Immature natural killer cell (primary cell): ENCODE measurements around the gene LARP4B. TPM values are rescaled to one million over a fixed set of nuclear protein-coding genes. Genes with fewer than 3 reads are reported as not detected.
"Not testable (repeated sequence)": the region's sequence is repeated elsewhere in the genome, so short reads cannot be mapped to it uniquely, and the experiment has no call there.

Experiments
- DNase-seq, 3 donors: peaks; one replicate each; pipeline ENCODE4 v3.0.0; 2022; ENCODE audit warnings: mixed read lengths in 1 of 3
- H3K27ac Mint-ChIP-seq, 6 donors: one replicate each; pipeline ENCODE4 v1.8.0; 2020; ENCODE audit warnings: mixed read lengths in 6 of 6, mild to moderate bottlenecking in 5 of 6, inconsistent platforms in 4 of 6, moderate library complexity in 3 of 6
- H3K27me3 Mint-ChIP-seq, 3 donors: one replicate each; pipeline ENCODE4 v1.8.0; 2020 to 2021; ENCODE audit warnings: low read depth in 3 of 3, mild to moderate bottlenecking in 3 of 3, mixed read lengths in 3 of 3, moderate library complexity in 3 of 3, inconsistent platforms in 1 of 3
- H3K36me3 Mint-ChIP-seq, 3 donors: one replicate each; pipeline ENCODE4 v1.8.0; 2020; ENCODE audit warnings: mixed read lengths in 3 of 3, inconsistent platforms in 2 of 3, mild to moderate bottlenecking in 2 of 3
- H3K4me1 Mint-ChIP-seq, 2 donors: one replicate each; pipeline ENCODE4 v1.8.0; 2020; ENCODE audit warnings: inconsistent platforms in 2 of 2, mild to moderate bottlenecking in 2 of 2, mixed read lengths in 2 of 2, moderate library complexity in 1 of 2
- H3K4me3 Mint-ChIP-seq, 5 donors: one replicate each; pipeline ENCODE4 v1.8.0; 2020; ENCODE audit warnings: mild to moderate bottlenecking in 5 of 5, mixed read lengths in 5 of 5, inconsistent platforms in 3 of 5, moderate library complexity in 3 of 5
- H3K9me3 Mint-ChIP-seq, 6 donors: one replicate each; pipeline ENCODE4 v1.8.0; 2020; ENCODE audit warnings: mild to moderate bottlenecking in 6 of 6, mixed read lengths in 6 of 6, inconsistent platforms in 4 of 6, moderate library complexity in 3 of 6
- polyA plus RNA-seq, 3 donors: library from polyadenylated mRNA; unstranded; fragments of 300-500 nt; fragmentation: Illumina TruSeq; gene quantifications; one replicate each; pipeline ENCODE4 v1.2.3, GENCODE V29; 2021

Gene LARP4B
- polyA plus RNA-seq, 3 donors from 2014 or later = 4.7 to 35.8 (median 13.3) TPM

DNA sequence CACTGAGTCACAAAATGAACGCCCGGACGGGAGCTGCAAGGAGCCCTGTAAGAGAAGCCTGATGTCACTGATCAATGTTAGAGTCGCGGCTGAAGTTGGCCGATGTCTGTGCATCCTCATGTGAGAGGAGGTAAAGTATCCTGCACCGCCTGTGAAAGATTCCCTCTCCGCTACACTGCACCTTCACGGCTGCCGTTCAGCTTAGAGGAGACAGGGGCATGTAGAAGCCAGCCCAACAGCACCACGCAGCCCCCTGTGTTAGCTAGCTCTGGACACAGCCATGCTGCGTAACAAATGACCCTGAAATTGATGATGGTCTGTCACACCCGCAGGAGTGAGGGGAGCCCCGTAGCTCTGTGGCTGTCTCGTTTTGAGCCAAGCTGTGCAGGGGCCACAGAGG, 160.5 kb downstream of the LARP4B start:
- Mint-ChIP-seq H3K9me3 (peaks cover 0 to 15% (median 0%) of the 10 kb centered on the region in 6 donors), H3K27me3 (peaks cover 1 to 3% (median 1%) of the 10 kb centered on the region in 3 donors), H3K27ac (no peak overlapping the region), H3K4me3 (no peak overlapping the region), H3K4me1 (no peaks in the 10 kb centered on the region), H3K36me3 (no peaks in the 10 kb centered on the region)
- no peak for DNase-seq

DNA sequence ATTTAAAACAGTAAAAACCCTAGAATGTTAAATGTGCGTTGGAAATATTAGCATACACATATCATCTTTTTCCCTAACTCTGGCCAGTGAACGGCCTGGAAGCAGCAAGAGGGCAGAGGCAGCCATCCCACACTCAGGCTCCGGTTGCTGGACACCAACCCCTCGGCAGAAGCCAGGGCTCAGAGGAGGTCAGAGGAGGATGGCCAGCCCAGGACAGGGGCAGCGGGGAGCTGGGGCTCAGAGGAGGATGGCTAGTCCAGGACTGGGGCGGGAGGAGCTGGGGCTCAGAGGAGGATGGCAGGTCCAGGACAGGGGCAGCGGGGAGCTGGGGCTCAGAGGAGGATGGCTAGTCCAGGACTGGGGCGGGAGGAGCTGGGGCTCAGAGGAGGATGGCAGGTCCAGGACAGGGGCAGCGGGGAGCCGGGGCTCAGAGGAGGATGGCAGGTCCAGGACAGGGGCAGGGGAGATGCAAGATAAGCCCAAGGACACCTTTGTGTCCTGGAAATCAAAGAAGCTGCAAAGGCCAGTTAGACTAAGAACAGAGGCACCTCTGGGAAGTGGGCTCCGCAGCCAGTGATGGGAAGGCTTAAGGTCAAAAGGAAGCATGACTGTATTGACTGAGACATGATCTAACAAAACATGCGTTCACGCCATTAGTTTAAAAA, 161.3 kb downstream of the LARP4B start:
- not testable (repeated sequence) for H3K27me3 Mint-ChIP-seq, DNase-seq, H3K36me3 Mint-ChIP-seq, H3K27ac Mint-ChIP-seq, H3K4me3 Mint-ChIP-seq, H3K4me1 Mint-ChIP-seq
- peaks cover 0 to 15% (median 0%) of the 10 kb centered on the region in 6 donors for H3K9me3 Mint-ChIP-seq

DNA sequence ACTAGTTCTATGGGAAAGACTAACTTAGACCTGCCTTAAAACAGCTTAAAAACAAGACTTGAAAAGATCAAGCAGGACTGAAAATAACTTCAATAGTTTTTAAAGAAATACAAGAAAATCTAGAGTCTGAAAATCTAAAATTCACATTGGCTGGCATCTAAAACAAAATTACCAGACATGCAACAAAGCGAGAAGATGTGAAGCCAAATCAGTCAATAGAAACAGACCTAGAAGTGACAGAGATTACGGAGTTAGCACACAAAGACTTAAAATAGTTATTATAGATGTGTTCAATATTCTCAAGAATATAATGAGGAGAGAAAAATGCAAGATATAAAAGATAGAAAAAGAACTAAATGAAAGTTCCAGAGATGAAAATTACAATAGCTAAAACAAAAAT, 163.7 kb downstream of the LARP4B start:
- H3K4me3 Mint-ChIP-seq = no peak overlapping the region
- H3K4me1 Mint-ChIP-seq = no peaks in the 10 kb centered on the region
- H3K9me3 Mint-ChIP-seq = peaks cover 4 to 23% (median 7%) of the 10 kb centered on the region in 6 donors
- H3K27me3 Mint-ChIP-seq = peaks cover 1 to 7% (median 3%) of the 10 kb centered on the region in 3 donors
- H3K27ac Mint-ChIP-seq = no peak overlapping the region
- H3K36me3 Mint-ChIP-seq = peaks cover 0 to 7% (median 0%) of the 10 kb centered on the region in 3 donors
- DNase-seq = no peak

DNA sequence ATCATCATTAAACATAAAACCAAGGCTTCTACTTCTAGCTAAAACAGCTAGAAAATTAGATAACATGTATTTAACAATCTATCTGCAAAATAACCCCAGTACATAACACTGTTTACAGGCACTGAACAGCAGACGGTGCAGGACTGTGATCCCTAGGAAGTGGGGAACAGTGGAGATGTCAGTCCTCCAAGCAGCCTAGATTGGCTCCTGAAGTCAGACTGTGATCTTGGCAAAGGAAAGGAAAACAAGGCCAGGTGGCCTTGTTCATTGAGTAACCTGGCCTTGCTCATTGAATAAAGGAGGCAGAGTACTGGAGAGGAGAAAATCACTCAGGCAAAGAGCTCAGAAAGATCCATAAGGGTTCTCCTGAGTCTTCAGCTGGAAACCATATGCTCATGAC, 164.3 kb downstream of the LARP4B start:
- H3K27ac Mint-ChIP-seq = no peak overlapping the region
- no peaks in the 10 kb centered on the region for H3K4me1 Mint-ChIP-seq
- no peak overlapping the region for H3K4me3 Mint-ChIP-seq
- H3K9me3 Mint-ChIP-seq = peaks cover 6 to 29% (median 13%) of the 10 kb centered on the region in 6 donors
- peaks cover 0 to 12% (median 0%) of the 10 kb centered on the region in 3 donors for H3K36me3 Mint-ChIP-seq
- no peak for DNase-seq
- peaks cover 1 to 12% (median 6%) of the 10 kb centered on the region in 3 donors for H3K27me3 Mint-ChIP-seq

DNA sequence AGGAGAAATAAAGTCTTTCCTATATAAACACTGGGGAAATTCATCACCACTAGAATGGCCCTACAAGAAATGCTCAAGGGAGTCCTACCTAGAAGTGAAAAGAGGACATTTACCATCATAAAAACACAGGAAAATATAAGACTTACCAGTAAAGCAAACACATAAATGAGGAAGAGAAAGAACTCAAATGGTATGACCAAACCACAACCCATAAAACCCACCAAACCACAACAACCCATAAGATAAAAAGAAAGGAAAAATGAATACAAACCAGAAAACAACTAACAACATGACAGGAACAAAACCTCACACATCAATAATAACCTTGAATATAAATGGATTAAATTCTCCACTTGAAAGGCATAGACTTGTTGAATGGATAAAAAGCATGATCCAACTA, 170.1 kb downstream of the LARP4B start:
- Mint-ChIP-seq H3K27me3 (peaks cover 0 to 15% (median 6%) of the 10 kb centered on the region in 3 donors), H3K27ac (no peak overlapping the region), H3K9me3 (peaks cover 19 to 40% (median 29%) of the 10 kb centered on the region in 6 donors), H3K36me3 (peaks cover 0 to 30% (median 13%) of the 10 kb centered on the region in 3 donors), H3K4me3 (no peak overlapping the region), H3K4me1 (peaks cover 6 to 19% of the 10 kb centered on the region in 2 donors)
- DNase-seq = no peak

DNA sequence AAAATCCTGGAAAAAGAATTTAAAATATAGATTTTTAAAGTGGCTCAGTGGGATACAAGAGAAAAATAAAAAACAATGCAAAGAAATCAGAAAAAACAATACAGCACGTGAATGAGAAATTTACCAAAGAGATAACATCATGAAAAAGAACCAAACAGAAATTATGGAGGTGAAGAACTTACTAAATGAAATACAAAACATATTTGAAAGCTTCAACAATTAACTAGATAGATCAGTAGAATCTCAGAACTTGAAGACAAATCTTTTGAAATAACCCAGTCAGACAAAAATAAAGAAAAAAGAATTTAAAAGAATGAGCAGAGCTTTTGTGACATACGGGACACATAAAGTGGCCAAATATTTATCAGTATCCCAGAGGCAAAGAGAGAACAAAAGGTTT, 170.9 kb downstream of the LARP4B start:
- Mint-ChIP-seq H3K27me3 (peaks cover 0 to 15% (median 6%) of the 10 kb centered on the region in 3 donors), H3K9me3 (peaks cover 19 to 40% (median 29%) of the 10 kb centered on the region in 6 donors), H3K4me3 (peak overlapping the region in 2 of 5 donors; percentile 46 to 52), H3K36me3 (peaks cover 0 to 30% (median 13%) of the 10 kb centered on the region in 3 donors), H3K27ac (peak overlapping the region in 1 of 6 donors; percentile 27), H3K4me1 (peaks cover 6 to 19% of the 10 kb centered on the region in 2 donors)
- DNase-seq = no peak

DNA sequence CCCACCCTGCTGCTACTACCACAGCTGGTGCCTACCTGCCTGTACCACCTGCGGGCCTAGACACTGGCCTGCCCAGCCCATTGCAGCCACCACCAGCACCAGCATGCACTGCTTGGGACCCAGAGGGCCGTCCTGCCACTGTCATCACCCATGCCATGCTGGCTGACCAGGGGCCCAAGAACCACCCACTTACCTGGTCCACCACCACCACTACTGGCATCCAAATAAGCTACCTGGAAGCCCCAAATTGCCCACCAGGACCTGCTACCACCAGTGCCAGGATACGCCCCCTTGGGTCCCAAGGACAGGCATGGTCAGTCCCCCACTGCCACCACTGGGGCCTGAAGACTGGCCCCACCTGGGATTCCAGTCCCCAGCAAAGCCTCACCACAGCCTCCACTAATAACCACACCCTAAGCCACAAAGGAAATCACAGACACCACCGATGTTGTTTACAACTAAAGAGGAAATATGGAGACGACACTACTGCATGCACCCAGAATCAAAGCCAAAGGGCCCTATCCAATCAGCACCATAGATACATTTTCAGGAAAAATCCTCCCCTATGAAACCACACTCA, 171.5 kb downstream of the LARP4B start:
- H3K27me3 Mint-ChIP-seq = peaks cover 0 to 17% (median 6%) of the 10 kb centered on the region in 3 donors
- DNase-seq = no peak
- H3K36me3 Mint-ChIP-seq = peaks cover 0 to 32% (median 13%) of the 10 kb centered on the region in 3 donors
- H3K27ac Mint-ChIP-seq = no peak overlapping the region
- peaks cover 23 to 40% (median 31%) of the 10 kb centered on the region in 6 donors for H3K9me3 Mint-ChIP-seq
- H3K4me1 Mint-ChIP-seq = peaks cover 6 to 19% of the 10 kb centered on the region in 2 donors
- peak overlapping the region in 3 of 5 donors; percentile 19 to 52 (median 46) for H3K4me3 Mint-ChIP-seq

Other genes with a start within 250 kb of the LARP4B start
- gene DIP2C, start 242.0 kb downstream of the LARP4B start, polyA plus RNA-seq = under 1 TPM in 2 of 3 donors, not detected in 1; 0.06 to 0.41 TPM
- 10 to 100 TPM; 10.5 to 22.5 (median 18.3) TPM for gene GTPBP4, start 56.7 kb upstream of the LARP4B start, polyA plus RNA-seq
- under 1 TPM in 1 of 3 donors, not detected in 2; 0.19 TPM for gene IDI2, start 94.2 kb upstream of the LARP4B start, polyA plus RNA-seq
- 100 to 1,000 TPM in 1 of 3 donors, 10 to 100 TPM in 2; 62.3 to 113 (median 95.9) TPM for gene IDI1, start 117.4 kb upstream of the LARP4B start, polyA plus RNA-seq
- 10 to 100 TPM; 16.7 to 32.2 (median 26.5) TPM for gene WDR37, start 124.7 kb upstream of the LARP4B start, polyA plus RNA-seq